DMS 273 treated with DMSO at 0.1 percent for 48 hours (cell line): ENCODE data around the gene CYP4A22.
A peak's percentile ranks its signal among the peaks of the same experiment; 100 is the strongest.
"Not testable (repeated sequence)": the region's sequence is repeated elsewhere in the genome, so short reads cannot be mapped to it uniquely, and the experiment has no call there.

Experiments
- DNase-seq: peaks from one replicate; lab custom pipeline; 2025; lab: John Stamatoyannopoulos, UW

The CYP4A22 gene

DNA sequence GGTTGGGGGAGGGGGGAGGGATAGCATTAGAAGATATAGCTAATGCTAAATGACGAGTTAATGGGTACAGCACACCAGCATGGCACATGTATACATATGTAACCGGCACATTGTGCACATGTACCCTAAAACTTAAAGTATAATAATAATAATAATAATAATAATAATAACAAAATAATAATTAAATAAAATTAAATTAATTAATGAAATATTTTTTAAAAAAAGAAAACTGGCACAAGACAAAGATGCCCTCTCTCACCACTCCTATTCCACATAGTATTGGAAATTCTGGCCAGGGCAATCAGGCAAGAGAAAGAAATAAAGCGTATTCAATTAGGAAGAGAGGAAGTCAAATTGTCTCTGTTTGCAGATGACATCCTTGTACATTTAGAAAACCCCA, 20.7 kb downstream of the CYP4A22 start:
- DNase-seq: not testable (repeated sequence)

DNA sequence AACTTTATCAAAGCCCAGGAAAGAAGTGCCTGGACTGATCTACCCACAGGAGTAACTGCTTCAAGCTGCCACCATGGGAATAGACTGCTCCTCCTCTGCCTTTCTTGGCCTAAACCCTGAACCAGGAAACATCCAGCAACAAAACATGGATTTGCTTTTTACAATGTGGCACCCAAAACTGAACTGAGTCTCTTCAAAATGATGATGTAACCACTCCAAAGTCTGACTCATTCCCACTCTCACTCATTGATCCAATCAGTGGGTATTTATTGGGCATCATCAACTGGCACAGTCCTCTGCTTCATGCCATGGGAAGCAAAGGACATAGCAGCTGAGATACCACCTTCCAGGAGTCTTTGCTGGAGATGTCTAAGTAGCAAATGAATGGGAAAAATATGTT, 23.5 kb downstream of the CYP4A22 start:
- no peak for DNase-seq

DNA sequence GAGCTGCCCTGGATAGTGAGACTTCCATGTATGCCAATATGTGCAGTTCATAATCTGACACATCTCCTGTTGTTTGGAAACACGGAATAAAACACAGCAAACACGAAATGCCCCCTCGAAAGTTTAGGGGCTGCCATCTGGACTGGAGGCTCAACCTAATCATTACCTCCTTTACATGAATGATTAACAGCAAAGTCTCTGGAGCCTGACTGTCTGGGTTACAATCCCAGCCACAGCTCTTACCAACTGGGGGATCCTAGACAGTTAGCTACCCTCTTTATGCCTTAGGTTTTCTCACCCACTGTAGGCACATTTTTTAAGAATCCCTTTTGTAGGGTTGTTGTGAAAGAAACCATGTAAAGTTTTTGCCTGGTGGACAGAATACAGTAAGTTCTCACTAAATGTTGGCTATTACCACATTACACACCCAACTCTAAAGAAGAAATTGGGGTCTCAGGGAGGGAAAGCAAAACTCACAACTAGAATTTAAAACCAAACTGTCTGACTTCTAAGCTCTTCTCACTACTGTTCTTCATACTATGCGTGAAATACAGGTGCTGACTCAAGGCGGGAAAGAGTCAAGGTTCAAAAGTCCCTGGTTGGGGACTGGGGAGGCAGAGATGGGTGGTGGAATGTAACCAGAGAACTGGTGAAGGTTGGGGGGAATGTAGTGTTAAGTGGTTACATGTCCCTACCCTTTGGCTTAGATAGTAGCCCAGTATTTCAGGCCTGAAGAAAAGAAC, 24.2 kb downstream of the CYP4A22 start:
- DNase-seq: no peak

GRCh38 chr1:47164552-47164951, 27.3 kb downstream of the CYP4A22 start:
- no peak for DNase-seq

DNA sequence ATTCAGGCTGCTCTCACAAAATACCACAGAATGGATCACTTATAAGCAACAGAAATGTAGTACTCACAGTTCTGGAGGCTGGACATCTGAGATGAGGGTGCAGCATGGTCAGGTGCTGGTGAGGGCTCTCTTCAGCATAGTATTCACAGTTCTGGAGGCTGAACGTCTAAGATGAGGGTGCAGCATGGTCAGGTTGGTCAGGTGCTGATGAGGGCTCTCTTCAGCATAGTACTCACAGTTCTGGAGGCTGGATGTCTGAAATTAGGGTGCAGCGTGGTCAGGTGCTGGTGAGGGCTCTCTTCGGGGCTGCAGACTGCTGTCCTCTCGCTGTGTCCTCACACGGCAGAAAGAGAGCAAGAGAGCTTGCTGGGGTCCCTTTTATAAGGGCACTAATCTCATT, 35.5 kb downstream of the CYP4A22 start:
- no peak for DNase-seq

- DNase-seq: no peak
Observed at GRCh38 chr1:47174656-47175020, 37.4 kb downstream of the CYP4A22 start.

DNA sequence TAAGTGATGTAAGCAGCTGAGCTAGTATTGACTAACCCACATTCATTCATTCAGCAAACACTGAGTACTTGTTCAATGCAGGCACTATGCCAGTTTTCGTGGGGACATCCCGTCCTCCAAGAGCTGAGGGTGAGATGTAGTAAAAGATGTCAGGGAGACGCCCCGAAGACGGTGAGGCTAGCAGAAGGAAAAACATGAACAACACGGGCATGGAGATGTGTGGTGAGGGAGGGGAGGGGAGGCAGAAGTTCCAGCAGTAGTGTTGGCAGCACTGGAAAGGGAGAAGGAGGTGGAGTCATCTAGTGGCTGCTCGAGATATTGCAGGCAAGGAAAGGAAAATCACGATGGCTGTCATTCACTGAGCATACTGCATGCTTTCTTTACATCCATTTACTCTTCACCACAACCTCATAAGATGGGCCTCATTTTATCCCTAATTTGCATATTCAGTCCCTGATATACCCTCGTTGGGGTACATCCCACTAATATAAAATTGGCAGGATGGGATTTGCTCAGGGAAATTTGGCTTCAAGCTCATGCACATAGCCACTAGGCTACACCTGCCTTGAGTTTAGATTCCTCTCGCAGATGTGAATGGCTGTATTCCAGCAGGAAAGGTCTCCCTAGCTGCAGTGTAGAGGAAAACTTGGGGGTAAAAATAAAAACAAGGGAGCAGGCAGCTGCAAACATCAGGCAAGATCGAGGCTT, 38.1 kb downstream of the CYP4A22 start:
- no peak for DNase-seq

- no peak for DNase-seq
Observed at GRCh38 chr1:47178020-47178419, 40.8 kb downstream of the CYP4A22 start.

GRCh38 chr1:47178654-47179016, 41.4 kb downstream of the CYP4A22 start:
- DNase-seq: no peak

DNA sequence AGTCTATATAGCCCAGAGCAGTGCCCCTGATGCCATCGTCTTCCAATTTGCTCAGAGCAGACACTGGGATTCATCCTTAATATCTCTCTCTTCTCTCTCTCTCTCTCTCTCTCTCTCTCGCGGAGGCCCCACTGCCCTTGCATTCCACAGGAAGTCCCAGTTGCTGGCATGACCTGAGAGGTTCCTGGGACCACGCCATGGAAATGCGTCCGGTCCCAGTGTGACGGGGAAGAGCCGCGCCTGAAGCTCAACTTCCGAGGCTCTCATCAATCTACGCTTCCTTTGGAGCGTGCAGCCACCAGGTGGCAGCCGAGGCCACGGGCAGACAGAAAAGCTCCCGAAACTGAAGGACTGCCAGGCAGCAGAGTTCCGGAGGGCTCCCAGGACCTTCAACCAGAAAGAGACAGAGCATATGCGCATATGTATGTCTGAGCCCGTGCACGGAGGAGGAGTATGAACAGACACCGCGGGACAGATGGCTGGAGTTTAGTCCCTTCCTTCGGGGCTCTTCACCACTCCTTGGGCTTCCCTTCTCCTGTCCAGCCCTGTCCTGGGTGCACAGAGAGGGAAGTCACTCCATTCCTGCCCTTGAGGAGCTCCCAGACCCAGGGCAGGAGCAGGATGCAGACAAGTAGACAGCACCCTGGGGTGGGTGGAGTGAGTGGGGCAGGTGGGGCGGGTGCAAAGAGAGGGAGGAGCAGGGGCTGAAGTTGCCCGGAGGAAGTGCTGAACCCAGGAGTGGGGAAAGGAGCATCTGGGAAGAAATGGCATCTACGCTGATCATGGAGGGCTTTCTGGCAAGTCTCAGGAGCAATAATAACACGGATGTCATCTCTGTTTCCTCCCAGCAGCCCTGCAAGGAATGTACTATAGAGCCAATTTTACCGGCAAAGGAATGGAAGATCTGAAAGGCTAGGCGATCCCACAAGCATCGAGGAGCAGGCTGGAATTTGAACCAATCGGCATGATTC, 42.1 kb downstream of the CYP4A22 start:
- DNase-seq: peak; percentile 82

GRCh38 chr1:47179988-47180563, 42.8 kb downstream of the CYP4A22 start:
- no peak for DNase-seq

DNA sequence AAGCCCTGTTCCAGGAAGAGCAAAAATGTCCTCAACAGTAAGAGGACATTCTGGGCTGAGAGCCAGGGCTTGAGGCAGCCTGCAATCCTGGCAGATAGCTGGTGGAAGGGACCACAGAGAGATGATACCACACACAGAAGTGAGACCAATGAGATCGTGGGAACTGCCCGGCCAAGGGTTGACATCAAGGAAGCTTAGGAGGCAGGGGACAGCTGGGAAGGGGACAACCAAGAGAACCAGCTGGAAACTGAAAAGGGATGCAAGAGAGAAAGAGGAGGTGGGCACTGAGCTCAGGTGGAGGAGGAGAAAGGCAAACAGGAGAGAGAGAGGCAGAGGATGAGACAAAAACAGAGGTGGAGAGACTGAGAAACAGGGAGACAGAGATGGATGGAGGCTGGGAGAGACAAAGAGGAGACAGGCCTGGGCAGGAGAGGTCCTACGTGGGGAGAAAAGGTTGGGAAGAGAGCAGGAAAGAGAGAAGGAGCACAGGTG, 43.4 kb downstream of the CYP4A22 start:
- no peak for DNase-seq

- no peak for DNase-seq
Observed at GRCh38 chr1:47181095-47181954, 44.1 kb downstream of the CYP4A22 start.

- no peak for DNase-seq
Observed at GRCh38 chr1:47181955-47182675, 44.9 kb downstream of the CYP4A22 start.

DNA sequence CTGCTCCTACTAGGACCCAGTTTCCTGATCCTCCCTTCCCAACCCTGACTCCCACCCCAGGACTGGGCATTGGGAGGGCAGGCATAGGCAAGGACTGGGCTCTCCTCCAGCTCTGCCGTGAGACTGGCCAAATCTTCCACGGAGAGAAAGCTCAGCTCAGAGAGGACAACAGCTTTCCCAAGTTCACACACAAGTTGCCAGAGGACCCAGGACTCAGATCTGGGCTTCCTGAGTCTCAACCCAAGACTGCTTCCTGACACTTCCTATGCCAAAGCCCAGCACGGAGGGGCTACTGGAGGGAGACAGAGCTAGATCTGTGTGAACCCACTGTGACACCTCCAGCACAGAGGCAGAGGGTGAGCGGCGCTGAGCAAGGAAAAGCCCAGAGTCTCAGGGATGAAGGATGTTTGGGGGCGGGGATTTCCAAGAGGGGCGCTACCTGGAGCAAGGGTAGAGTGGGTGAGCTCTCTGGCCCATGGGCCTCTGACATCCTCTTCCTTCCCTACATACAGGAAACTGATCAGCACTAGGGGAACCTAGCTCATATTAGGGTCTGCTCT, 45.5 kb downstream of the CYP4A22 start:
- no peak for DNase-seq

DNA sequence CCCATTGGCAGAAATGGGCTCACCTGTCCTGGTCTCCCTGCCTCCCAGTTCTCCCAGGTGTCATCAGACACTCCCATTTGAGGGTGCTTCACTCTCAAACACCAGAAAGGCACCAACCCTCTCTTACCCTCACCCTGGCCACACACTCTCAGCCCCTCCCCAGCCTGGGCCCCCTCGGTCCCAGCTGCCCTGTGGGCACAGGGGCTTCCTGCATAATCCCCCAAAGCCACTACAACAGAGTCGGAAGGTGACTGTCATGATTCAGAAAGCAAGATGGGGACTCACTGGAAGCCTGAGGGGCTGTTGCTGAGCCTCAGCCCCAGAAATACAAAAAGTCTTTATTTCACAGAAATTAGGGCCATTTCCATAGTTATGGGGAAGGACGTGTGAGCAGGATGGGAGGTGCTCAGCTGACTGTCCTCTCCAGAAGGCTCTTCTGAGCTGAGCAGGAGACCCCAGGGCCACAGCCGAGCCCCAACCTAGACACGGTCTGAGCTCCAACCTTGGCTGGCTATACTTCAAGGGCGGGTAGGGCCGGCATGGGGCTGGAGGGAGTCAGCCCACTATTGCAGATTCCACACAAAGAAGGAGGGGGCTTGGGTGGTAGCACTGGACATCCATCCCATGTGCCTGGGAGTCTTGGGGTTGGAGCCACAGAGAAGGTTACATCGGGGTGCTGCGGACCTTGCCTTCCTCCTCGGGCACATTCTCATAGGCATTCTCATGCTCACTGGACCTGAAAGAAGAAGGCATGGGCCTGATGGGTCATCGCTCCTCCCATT, 46.3 kb downstream of the CYP4A22 start:
- DNase-seq: no peak

DNA sequence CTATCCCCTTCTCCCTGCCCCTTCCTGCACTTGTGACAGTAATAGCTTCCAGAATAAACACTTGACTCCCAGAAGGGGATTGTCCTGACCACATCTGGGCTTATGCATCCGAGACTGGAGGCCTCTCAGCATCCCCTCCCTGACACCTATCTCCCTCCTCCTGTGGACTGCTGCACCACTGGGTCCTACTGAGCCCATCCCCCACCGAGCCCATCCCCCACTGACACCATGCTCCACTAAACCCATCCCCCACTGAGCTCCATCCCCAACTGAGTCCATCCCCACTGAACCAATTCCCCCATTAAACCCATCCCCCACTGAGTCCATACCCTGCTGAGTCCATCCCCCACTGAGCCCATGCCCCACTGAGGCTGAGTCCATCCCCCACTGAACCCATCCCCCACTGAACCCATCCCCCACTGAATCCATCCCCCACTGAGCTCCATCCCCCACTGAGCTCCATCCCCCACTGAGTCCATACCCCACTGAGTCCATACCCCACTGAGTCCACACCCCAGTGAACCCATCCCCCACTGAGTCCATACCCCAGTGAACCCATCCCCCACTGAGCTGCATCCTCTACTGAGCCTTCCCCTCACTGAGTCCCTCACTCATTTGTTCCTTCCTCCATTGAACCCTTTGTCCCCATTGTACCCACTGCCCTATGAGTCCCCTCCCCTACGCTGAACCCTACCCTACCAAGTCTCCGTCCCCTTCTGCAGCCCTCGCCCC, 47.0 kb downstream of the CYP4A22 start:
- no peak for DNase-seq

DNA sequence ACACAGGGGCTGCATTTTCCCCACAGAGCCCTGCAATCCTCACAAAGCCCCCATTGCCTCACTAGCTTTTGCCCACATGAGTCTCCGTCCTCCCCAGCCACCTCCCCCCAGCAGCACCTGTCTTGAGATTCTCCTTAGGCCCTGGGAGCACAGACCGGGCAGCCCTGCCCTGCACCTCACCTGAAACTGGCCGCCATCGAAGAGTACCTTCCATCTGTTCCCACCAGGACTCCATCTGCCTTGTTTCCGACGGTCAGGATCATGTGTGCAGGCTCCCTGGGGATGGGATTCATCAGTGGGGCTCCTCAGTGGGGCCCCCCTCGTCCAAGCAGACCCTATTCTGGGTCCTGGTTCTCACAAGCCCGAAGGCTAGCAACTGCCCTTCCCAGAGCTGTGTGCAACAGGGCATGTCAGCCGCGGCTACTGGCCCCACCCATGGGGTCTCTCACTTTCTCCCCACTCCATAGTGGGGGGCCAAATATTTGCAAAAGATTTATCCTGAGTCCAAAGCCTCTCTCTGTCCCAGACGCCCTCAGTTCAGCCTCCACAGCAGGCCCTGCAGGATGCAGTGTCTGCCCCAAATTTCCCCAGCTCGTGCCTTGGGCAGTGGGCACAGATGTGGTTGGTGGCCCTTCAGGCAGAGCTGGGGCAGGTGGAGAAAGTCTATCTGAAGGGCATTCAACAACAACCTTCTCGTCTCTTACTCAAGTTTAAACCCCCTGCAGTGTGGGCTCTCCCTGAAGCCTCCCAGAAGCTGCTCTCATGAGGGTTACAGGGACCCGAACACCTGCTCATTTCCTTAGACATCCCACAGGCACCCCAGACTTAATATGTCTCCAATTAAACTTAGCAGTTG, 47.8 kb downstream of the CYP4A22 start:
- DNase-seq: no peak
